Ascending aorta (tissue), 2 donors: ENCODE data around the gene JAZF1. TPM values are rescaled to one million over a fixed set of nuclear protein-coding genes. Genes with fewer than 3 reads are reported as not detected.

ENCODE experiments used
- DNase-seq, 2 donors: peaks; one replicate each; pipeline ENCODE4 v3.0.0-alpha.2; 2019; ENCODE audit warnings: low spot score in 2 of 2
- H3K27ac ChIP-seq, 2 donors: fragments of 200-600 bp; sonication (generic); one replicate each; pipeline ENCODE4 v1.5.1; 2016 to 2017; ENCODE audit warnings: mild to moderate bottlenecking in 1 of 2
- H3K27me3 ChIP-seq: fragments of 200-600 bp; sonication (generic); one replicate; pipeline ENCODE4 v1.5.1; 2017
- H3K36me3 ChIP-seq, 2 donors: fragments of 200-600 bp; sonication (generic); one replicate each; pipeline ENCODE4 v1.5.1; 2016
- H3K4me1 ChIP-seq, 2 donors: fragments of 200-600 bp; sonication (generic); one replicate each; pipeline ENCODE4 v1.5.1; 2016 to 2017; ENCODE audit warnings: mild to moderate bottlenecking in 1 of 2
- H3K4me3 ChIP-seq, 2 donors: fragments of 200-600 bp; sonication (generic); one replicate each; pipeline ENCODE4 v1.5.1; 2016 to 2017; ENCODE audit warnings: mild to moderate bottlenecking in 1 of 2
- H3K9me3 ChIP-seq, 2 donors: fragments of 200-600 bp; sonication (generic); one replicate each; pipeline ENCODE4 v1.5.1; 2016
- intact Hi-C: fragments of 100-400 bp; cut with DNase I; formaldehyde crosslinking; loops from one replicate; pipeline ENCODE4 v1.15.1; 2023
- total RNA-seq: library from RNA; depleted of rRNA; stranded (reverse); fragments of >200 nt; gene quantifications from one replicate; pipeline ENCODE4 v1.1.0, GENCODE V29; 2016
- TF ChIP-seq, protein P1 (sequence below), 3 experiments: fragments of 200-600 bp in 2 of 3; fragments of 450-650 bp in 1 of 3; sonication (generic) in 2 of 3; IDR thresholded peaks; one replicate each; pipeline ENCODE4 v1.5.1; 2016 to 2019; ENCODE audit warnings: antibody characterized with exemption in 3 of 3, mild to moderate bottlenecking in 1 of 3, moderate library complexity in 1 of 3

The JAZF1 gene
- total RNA-seq, 1 donor from 2014 or later = 37.7 TPM

DNA sequence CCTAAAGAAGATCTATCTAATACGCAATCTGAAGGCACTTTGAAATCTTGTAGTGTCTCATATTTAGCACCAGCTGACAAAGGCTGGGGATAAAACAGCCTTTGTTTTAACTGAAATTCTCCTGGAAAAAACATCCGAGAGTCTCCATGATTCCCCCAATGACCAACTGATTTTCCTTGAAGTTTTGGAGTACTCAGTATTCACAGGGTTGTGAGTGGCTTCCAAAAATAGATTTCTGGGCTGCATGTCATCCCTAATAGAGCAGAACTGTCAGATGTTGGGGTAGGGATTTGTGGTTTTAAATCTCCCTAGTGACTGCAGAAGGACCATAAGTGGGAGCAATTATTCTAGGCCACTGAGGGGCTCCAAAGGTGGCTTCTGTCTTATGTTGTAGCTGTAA lies 234.2 kb downstream of the JAZF1 start:
- no peaks in the 10 kb centered on the region for H3K27me3 ChIP-seq
- DNase-seq = no peak
- H3K9me3 ChIP-seq = no peaks in the 10 kb centered on the region
- H3K4me1 ChIP-seq = no peaks in the 10 kb centered on the region
- no peak overlapping the region for H3K27ac ChIP-seq
- no peaks in the 10 kb centered on the region for H3K36me3 ChIP-seq
- intact Hi-C loops = no loop called here
- TF ChIP-seq, protein P1, sequence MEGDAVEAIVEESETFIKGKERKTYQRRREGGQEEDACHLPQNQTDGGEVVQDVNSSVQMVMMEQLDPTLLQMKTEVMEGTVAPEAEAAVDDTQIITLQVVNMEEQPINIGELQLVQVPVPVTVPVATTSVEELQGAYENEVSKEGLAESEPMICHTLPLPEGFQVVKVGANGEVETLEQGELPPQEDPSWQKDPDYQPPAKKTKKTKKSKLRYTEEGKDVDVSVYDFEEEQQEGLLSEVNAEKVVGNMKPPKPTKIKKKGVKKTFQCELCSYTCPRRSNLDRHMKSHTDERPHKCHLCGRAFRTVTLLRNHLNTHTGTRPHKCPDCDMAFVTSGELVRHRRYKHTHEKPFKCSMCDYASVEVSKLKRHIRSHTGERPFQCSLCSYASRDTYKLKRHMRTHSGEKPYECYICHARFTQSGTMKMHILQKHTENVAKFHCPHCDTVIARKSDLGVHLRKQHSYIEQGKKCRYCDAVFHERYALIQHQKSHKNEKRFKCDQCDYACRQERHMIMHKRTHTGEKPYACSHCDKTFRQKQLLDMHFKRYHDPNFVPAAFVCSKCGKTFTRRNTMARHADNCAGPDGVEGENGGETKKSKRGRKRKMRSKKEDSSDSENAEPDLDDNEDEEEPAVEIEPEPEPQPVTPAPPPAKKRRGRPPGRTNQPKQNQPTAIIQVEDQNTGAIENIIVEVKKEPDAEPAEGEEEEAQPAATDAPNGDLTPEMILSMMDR (IDR thresholded peaks at IDR 0.05) = no peak
- H3K4me3 ChIP-seq = no peak overlapping the region

DNA sequence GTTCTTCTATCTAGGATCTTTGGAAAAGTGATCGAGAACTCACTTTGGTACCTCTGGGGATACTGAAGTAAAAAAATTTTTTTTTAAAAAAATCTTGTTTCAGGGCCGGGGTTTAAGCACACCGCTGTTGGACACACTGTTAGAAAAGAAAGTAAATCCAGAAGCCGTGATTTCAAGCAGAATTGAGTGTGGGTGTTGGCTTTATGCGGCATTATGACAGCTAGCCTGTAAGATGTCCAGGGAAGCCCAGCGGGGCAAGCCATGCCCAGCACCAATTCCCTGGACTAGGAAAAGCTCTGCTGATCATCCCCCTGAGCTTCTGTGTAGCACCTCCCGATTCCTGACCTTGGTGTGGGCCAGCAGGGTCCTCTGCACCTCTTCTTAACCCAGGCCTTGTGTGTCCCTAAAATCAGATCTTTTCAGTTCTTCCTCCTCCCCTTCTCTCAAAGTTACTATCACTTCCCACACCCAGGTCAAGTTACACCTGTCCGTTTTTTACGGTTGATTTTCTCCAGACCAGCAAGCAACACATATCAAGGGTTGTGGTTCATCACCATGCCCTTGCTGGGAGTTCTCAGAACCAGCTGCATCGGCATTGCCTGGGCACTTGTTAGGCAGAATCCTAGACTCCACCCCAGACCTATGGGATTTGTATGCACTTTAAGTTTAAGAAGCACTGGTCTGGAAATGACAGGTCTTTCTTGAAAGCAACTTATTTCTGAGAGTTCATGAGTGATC lies 235.4 kb downstream of the JAZF1 start:
- Histone ChIP-seq H3K9me3 (no peaks in the 10 kb centered on the region), H3K4me3 (no peak overlapping the region), H3K27ac (no peak overlapping the region), H3K36me3 (no peaks in the 10 kb centered on the region), H3K4me1 (no peaks in the 10 kb centered on the region), H3K27me3 (no peaks in the 10 kb centered on the region)
- TF ChIP-seq, protein P1 (IDR thresholded peaks at IDR 0.05) = no peak
- DNase-seq = no peak
- intact Hi-C loops = no loop called here

GRCh38 chr7:27944643-27945042 lies 236.0 kb downstream of the JAZF1 start:
- Histone ChIP-seq H3K4me1 (no peaks in the 10 kb centered on the region), H3K36me3 (no peaks in the 10 kb centered on the region), H3K4me3 (no peak overlapping the region), H3K9me3 (no peaks in the 10 kb centered on the region), H3K27ac (no peak overlapping the region), H3K27me3 (no peaks in the 10 kb centered on the region)
- intact Hi-C loops = no loop called here
- TF ChIP-seq, protein P1 (IDR thresholded peaks at IDR 0.05) = no peak
- DNase-seq = no peak

DNA sequence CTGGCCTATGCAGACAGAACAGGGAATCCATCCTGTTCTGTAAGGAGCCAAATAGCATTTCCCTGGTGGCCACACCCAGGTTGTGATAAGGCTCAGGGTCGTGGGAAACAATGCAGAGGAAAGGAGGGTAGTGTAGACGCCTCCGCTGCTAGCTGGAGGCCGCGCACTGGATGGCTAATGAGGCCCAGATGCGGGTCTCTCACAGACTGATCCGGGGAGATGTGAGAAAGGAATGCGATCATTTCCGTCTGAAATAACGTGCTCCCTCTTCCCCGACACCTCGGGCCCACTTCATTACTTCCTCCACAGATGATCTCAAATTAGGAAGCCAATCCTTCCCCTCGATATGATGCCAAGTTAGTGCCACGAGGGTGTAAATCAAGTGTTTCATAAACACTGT lies 237.4 kb downstream of the JAZF1 start:
- H3K27ac ChIP-seq = no peak overlapping the region
- no peaks in the 10 kb centered on the region for H3K4me1 ChIP-seq
- no peak overlapping the region for H3K4me3 ChIP-seq
- no peaks in the 10 kb centered on the region for H3K9me3 ChIP-seq
- H3K36me3 ChIP-seq = no peaks in the 10 kb centered on the region
- H3K27me3 ChIP-seq = no peaks in the 10 kb centered on the region
- TF ChIP-seq, protein P1 (IDR thresholded peaks at IDR 0.05) = no peak
- intact Hi-C loops = no loop called here
- no peak for DNase-seq

DNA sequence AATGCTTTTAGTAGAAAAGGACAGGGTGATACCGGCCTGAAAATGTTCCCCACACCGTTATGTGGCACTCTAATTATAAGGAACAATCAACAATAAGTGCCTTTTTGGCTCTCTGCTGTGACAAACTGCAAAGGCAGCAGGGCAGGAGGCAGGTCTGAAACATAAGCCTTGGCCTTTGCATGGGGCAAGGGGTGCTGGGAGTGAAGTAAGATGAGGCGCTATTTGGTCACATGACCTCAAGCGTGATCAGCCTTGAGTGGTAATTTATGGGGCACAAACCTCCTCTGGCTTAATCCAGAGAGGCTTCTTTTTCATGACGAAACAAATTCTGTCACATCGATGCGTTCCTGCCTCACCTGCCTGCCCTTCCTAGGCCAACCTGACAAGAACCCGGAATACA lies 237.9 kb downstream of the JAZF1 start:
- H3K27me3 ChIP-seq = no peaks in the 10 kb centered on the region

More for the DNA sequence above, 237.9 kb downstream of the JAZF1 start:
- intact Hi-C loops = no loop called here
- H3K9me3 ChIP-seq = no peaks in the 10 kb centered on the region
- no peak for DNase-seq
- H3K4me3 ChIP-seq = no peak overlapping the region
- no peaks in the 10 kb centered on the region for H3K36me3 ChIP-seq
- H3K4me1 ChIP-seq = no peaks in the 10 kb centered on the region
- H3K27ac ChIP-seq = no peak overlapping the region
- TF ChIP-seq, protein P1 (IDR thresholded peaks at IDR 0.05) = no peak
